Hepatocyte (in vitro differentiated cells): ENCODE data around the gene NFKB2. TPM values are rescaled to one million over a fixed set of nuclear protein-coding genes. Genes with fewer than 3 reads are reported as not detected.

Source experiments
- DNase-seq: peaks from one replicate; pipeline ENCODE4 v3.0.0-alpha.2; 2016; ENCODE audit warnings: low spot score
- H2AFZ ChIP-seq: fragments of 200-600 bp; sonication (generic); 2 replicates; pipeline ENCODE4 v1.6.0; 2016; ENCODE audit warnings: antibody characterized with exemption, mild to moderate bottlenecking
- H3K27ac ChIP-seq: fragments of 200-600 bp; sonication (generic); 2 replicates; pipeline ENCODE4 v1.5.1; 2016; ENCODE audit warnings: mild to moderate bottlenecking
- H3K27me3 ChIP-seq: fragments of 200-600 bp; sonication (generic); 2 replicates; pipeline ENCODE4 v1.6.1; 2016
- H3K36me3 ChIP-seq: fragments of 200-600 bp; sonication (generic); replicated peaks from 2 replicates; pipeline ENCODE4 v1.5.1; 2016; ENCODE audit warnings: low read depth; ENCODE audit not compliant: insufficient read depth
- H3K4me1 ChIP-seq: fragments of 200-600 bp; sonication (generic); 2 replicates; pipeline ENCODE4 v1.5.1; 2016; ENCODE audit warnings: mild to moderate bottlenecking, moderate library complexity; ENCODE audit not compliant: insufficient read depth
- H3K4me2 ChIP-seq: fragments of 200-600 bp; sonication (generic); 2 replicates; pipeline ENCODE4 v1.6.0; 2016
- H3K4me3 ChIP-seq: fragments of 200-600 bp; sonication (generic); 2 replicates; pipeline ENCODE4 v1.5.1; 2016; ENCODE audit warnings: mild to moderate bottlenecking
- H3K79me2 ChIP-seq: fragments of 200-600 bp; sonication (generic); 2 replicates; pipeline ENCODE4 v1.6.0; 2017; ENCODE audit warnings: mild to moderate bottlenecking
- H3K9me2 ChIP-seq: fragments of 200-600 bp; sonication (generic); replicated peaks from 2 replicates; pipeline ENCODE4 v1.6.0; 2017; ENCODE audit warnings: mild to moderate bottlenecking; ENCODE audit not compliant: insufficient read depth
- H3K9me3 ChIP-seq: fragments of 200-600 bp; sonication (generic); 2 replicates; pipeline ENCODE4 v1.5.1; 2016; ENCODE audit warnings: low read depth, mild to moderate bottlenecking
- H4K20me1 ChIP-seq: fragments of 200-600 bp; sonication (generic); 2 replicates; pipeline ENCODE4 v1.6.0; 2016; ENCODE audit warnings: mild to moderate bottlenecking; ENCODE audit not compliant: insufficient read depth, poor library complexity, severe bottlenecking
- CTCF ChIP-seq: fragments of 200-600 bp; sonication (generic); IDR thresholded peaks from 2 replicates; pipeline ENCODE4 v1.5.1; 2016; ENCODE audit warnings: antibody characterized with exemption, mild to moderate bottlenecking; ENCODE audit not compliant: poor library complexity
- EZH2 ChIP-seq: fragments of 200-600 bp; sonication (generic); IDR thresholded peaks from 2 replicates; pipeline ENCODE4 v1.6.1; 2016; ENCODE audit warnings: antibody characterized with exemption, mild to moderate bottlenecking, borderline replicate concordance
- EZH2phosphoT487 ChIP-seq: fragments of 200-600 bp; sonication (generic); IDR thresholded peaks from one replicate; pipeline ENCODE4 v1.6.1; 2018; ENCODE audit warnings: antibody characterized with exemption, mild to moderate bottlenecking, low read depth, moderate library complexity; ENCODE audit not compliant: unreplicated experiment, severe bottlenecking
- WGBS: methylation state at CpG from one replicate; pipeline ENCODE4 v1.1.6; 2016; ENCODE audit warnings: low lambda C conversion rate; ENCODE audit errors: missing lambda C conversion rate; 5-methylcytosine and 5-hydroxymethylcytosine counted together
- polyA plus RNA-seq: library from polyadenylated mRNA; unstranded; fragments of >200 nt; fragmentation: Nextera tagmentation; extraction: Ambion mirVana; gene quantifications from 2 replicates; pipeline ENCODE4 v1.2.1, GENCODE V29; 2016
- total RNA-seq: library from RNA; depleted of rRNA; stranded (reverse); fragments of >200 nt; gene quantifications from 2 replicates; pipeline ENCODE4 v1.2.3, GENCODE V29; 2014

NFKB2 gene
- total and polyA plus RNA-seq, 2 experiments from 2014 or later = 23.2 to 27.4 TPM

GRCh38 chr10:102393411-102394078, 2.0 kb upstream of the NFKB2 start:
- no peaks in the 10 kb centered on the region for H3K36me3 ChIP-seq
- H3K4me3 ChIP-seq = peak overlapping the region; percentile 91
- peaks cover 11% of the 10 kb centered on the region for H3K79me2 ChIP-seq
- 43% methylated on average over 30 of the region's 30 CpGs for WGBS
- H3K9me3 ChIP-seq = no peaks in the 10 kb centered on the region
- H3K9me2 ChIP-seq = no peaks in the 10 kb centered on the region
- no peak for DNase-seq
- no peaks in the 10 kb centered on the region for H4K20me1 ChIP-seq
- peak overlapping the region; percentile 98 for H3K4me2 ChIP-seq
- TF ChIP-seq EZH2 (no peak), CTCF (peak; percentile 98)
- H3K4me1 ChIP-seq = peaks cover 14% of the 10 kb centered on the region
- peak overlapping the region; percentile 64 for H2AFZ ChIP-seq
- H3K27me3 ChIP-seq = no peaks in the 10 kb centered on the region
- H3K27ac ChIP-seq = peak overlapping the region; percentile 97

GRCh38 chr10:102394079-102394800, 1.3 kb upstream of the NFKB2 start:
- Histone ChIP-seq H3K79me2 (peaks cover 11% of the 10 kb centered on the region), H3K4me3 (peak overlapping the region; percentile 91), H3K4me2 (peak overlapping the region; percentile 98), H3K27me3 (no peaks in the 10 kb centered on the region), H3K27ac (peak overlapping the region; percentile 97), H4K20me1 (no peaks in the 10 kb centered on the region), H2AFZ (peak overlapping the region; percentile 60), H3K9me3 (no peaks in the 10 kb centered on the region), H3K36me3 (no peaks in the 10 kb centered on the region), H3K4me1 (peaks cover 14% of the 10 kb centered on the region), H3K9me2 (no peaks in the 10 kb centered on the region)
- 2% methylated on average over 69 of the region's 71 CpGs for WGBS
- DNase-seq = peak; percentile 97
- no peak for TF ChIP-seq EZH2phosphoT487
- TF ChIP-seq CTCF = no peak
- TF ChIP-seq EZH2 = no peak

GRCh38 chr10:102394801-102395399, 605 bp upstream of the NFKB2 start:
- no peaks in the 10 kb centered on the region for H3K36me3 ChIP-seq
- WGBS = 3% methylated on average over 28 of the region's 35 CpGs
- peaks cover 17% of the 10 kb centered on the region for H3K4me1 ChIP-seq
- no peaks in the 10 kb centered on the region for H3K9me3 ChIP-seq
- DNase-seq = no peak
- peak overlapping the region; percentile 91 for H3K4me3 ChIP-seq
- H3K9me2 ChIP-seq = no peaks in the 10 kb centered on the region
- peak overlapping the region; percentile 45 for H2AFZ ChIP-seq
- peak overlapping the region; percentile 97 for H3K27ac ChIP-seq
- peaks cover 11% of the 10 kb centered on the region for H3K79me2 ChIP-seq
- H3K27me3 ChIP-seq = no peaks in the 10 kb centered on the region
- peak overlapping the region; percentile 98 for H3K4me2 ChIP-seq
- TF ChIP-seq EZH2 = no peak
- no peaks in the 10 kb centered on the region for H4K20me1 ChIP-seq

- H3K36me3 ChIP-seq = no peaks in the 10 kb centered on the region
- WGBS = 67% methylated on average over 4 of the region's 4 CpGs
- H3K9me2 ChIP-seq = no peaks in the 10 kb centered on the region
- peak overlapping the region; percentile 91 for H3K4me3 ChIP-seq
- TF ChIP-seq CTCF (no peak), EZH2 (no peak), EZH2phosphoT487 (no peak)
- DNase-seq = no peak
- H2AFZ ChIP-seq = no peak overlapping the region
- H4K20me1 ChIP-seq = no peaks in the 10 kb centered on the region
- no peaks in the 10 kb centered on the region for H3K27me3 ChIP-seq
- H3K27ac ChIP-seq = peak overlapping the region; percentile 97
- H3K9me3 ChIP-seq = no peaks in the 10 kb centered on the region
- peak overlapping the region; percentile 98 for H3K4me2 ChIP-seq
- H3K4me1 ChIP-seq = peaks cover 18% of the 10 kb centered on the region
- H3K79me2 ChIP-seq = peaks cover 11% of the 10 kb centered on the region
Observed at GRCh38 chr10:102396317-102396650, 779 bp downstream of the NFKB2 start.
